Mesenchymal stem cell (in vitro differentiated cells and primary cell): ENCODE measurements around the gene OXA1L.

Experiments used
- DNase-seq: peaks from one replicate; pipeline ENCODE4 v3.0.0-alpha.2; 2013
- H2AFZ ChIP-seq: one replicate; pipeline ENCODE4 v1.6.1; 2013; ENCODE audit warnings: low read depth, mild to moderate bottlenecking, control low read depth, inconsistent platforms, low read length, moderate library complexity
- H2AK5ac ChIP-seq: 2 replicates; pipeline ENCODE4 v1.6.1; 2013; ENCODE audit warnings: low read length, moderate library complexity, mild to moderate bottlenecking, inconsistent platforms; ENCODE audit not compliant: severe bottlenecking
- H2BK120ac ChIP-seq: one replicate; pipeline ENCODE4 v1.6.1; 2013; ENCODE audit warnings: low read depth, mild to moderate bottlenecking, inconsistent platforms, low read length, moderate library complexity
- H2BK12ac ChIP-seq, 2 experiments: one replicate each; pipeline ENCODE4 v1.6.1; 2013; ENCODE audit warnings: inconsistent platforms in 2 of 2, low read length in 2 of 2, mild to moderate bottlenecking in 2 of 2, moderate library complexity in 2 of 2, control low read depth in 1 of 2
- H2BK15ac ChIP-seq: one replicate; pipeline ENCODE4 v1.6.1; 2013; ENCODE audit warnings: mild to moderate bottlenecking, low read depth, inconsistent platforms; ENCODE audit not compliant: poor library complexity, severe bottlenecking
- H2BK5ac ChIP-seq: 2 replicates; pipeline ENCODE4 v1.6.1; 2013; ENCODE audit warnings: low read depth, mild to moderate bottlenecking, low read length, control low read depth, inconsistent platforms; ENCODE audit not compliant: poor library complexity, severe bottlenecking
- H3K14ac ChIP-seq, 2 experiments: one replicate each; pipeline ENCODE4 v1.6.1; 2013; ENCODE audit warnings: inconsistent platforms in 2 of 2, low read length in 2 of 2, control low read depth in 1 of 2, mild to moderate bottlenecking in 1 of 2, moderate library complexity in 1 of 2
- H3K18ac ChIP-seq, 2 experiments: one replicate each; pipeline ENCODE4 v1.6.1; 2013; ENCODE audit warnings: inconsistent platforms in 2 of 2, low read length in 2 of 2, control low read depth in 1 of 2, low read depth in 1 of 2, mild to moderate bottlenecking in 1 of 2
- H3K23ac ChIP-seq, 2 experiments: one replicate each; pipeline ENCODE4 v1.6.1; 2013; ENCODE audit warnings: inconsistent platforms in 2 of 2, low read length in 2 of 2, mild to moderate bottlenecking in 2 of 2, moderate library complexity in 2 of 2, control low read depth in 1 of 2
- H3K27ac ChIP-seq: 2 replicates; pipeline ENCODE4 v1.5.1; 2013; ENCODE audit warnings: mild to moderate bottlenecking, moderate library complexity, low read length, control low read depth, inconsistent platforms; ENCODE audit not compliant: poor library complexity, severe bottlenecking
- H3K27me3 ChIP-seq, 2 experiments: 2 replicates each; pipeline versions ENCODE4 v1.6.1 to v1.7.0; 2013; ENCODE audit warnings: low read length in 2 of 2, mild to moderate bottlenecking in 2 of 2, moderate library complexity in 2 of 2, control low read depth in 1 of 2, inconsistent platforms in 1 of 2; ENCODE audit not compliant: control insufficient read depth in 1 of 2, insufficient read depth in 1 of 2
- H3K36me3 ChIP-seq, 2 experiments: 2 replicates each; pipeline versions ENCODE4 v1.6.1 to v1.7.0; 2013; ENCODE audit warnings: low read length in 2 of 2, control low read depth in 1 of 2, inconsistent platforms in 1 of 2, low read depth in 1 of 2, mild to moderate bottlenecking in 1 of 2; ENCODE audit not compliant: insufficient read depth in 2 of 2, control insufficient read depth in 1 of 2
- H3K4ac ChIP-seq, 2 experiments: one replicate each; pipeline ENCODE4 v1.6.1; 2013; ENCODE audit warnings: inconsistent platforms in 2 of 2, low read length in 2 of 2, mild to moderate bottlenecking in 2 of 2, moderate library complexity in 2 of 2, control low read depth in 1 of 2, low read depth in 1 of 2
- H3K4me1 ChIP-seq: 2 replicates; pipeline ENCODE4 v1.6.1; 2013; ENCODE audit warnings: low read depth, low read length, control low read depth; ENCODE audit not compliant: control insufficient read depth, insufficient read depth
- H3K4me2 ChIP-seq: 2 replicates; pipeline ENCODE4 v1.6.1; 2013; ENCODE audit warnings: low read length, mild to moderate bottlenecking, inconsistent platforms; ENCODE audit not compliant: poor library complexity, severe bottlenecking
- H3K4me3 ChIP-seq, 2 experiments: 2 replicates each; pipeline versions ENCODE4 v1.5.1 to v1.7.0; 2013; ENCODE audit warnings: low read length in 2 of 2, mild to moderate bottlenecking in 2 of 2, control low read depth in 1 of 2, low read depth in 1 of 2; ENCODE audit not compliant: insufficient read depth in 1 of 2
- H3K79me1 ChIP-seq: replicated peaks from 2 replicates; pipeline ENCODE4 v1.6.1; 2013; ENCODE audit warnings: mild to moderate bottlenecking, control low read depth, low read length, inconsistent platforms; ENCODE audit not compliant: poor library complexity, severe bottlenecking
- H3K9ac ChIP-seq: 2 replicates; pipeline ENCODE4 v1.7.0; 2013; ENCODE audit warnings: mild to moderate bottlenecking, low read length, moderate library complexity
- H3K9me3 ChIP-seq: 2 replicates; pipeline ENCODE4 v1.7.0; 2013; ENCODE audit warnings: mild to moderate bottlenecking, low read length; ENCODE audit not compliant: control insufficient read depth
- H4K8ac ChIP-seq: one replicate; pipeline ENCODE4 v1.6.1; 2013; ENCODE audit warnings: inconsistent platforms, mild to moderate bottlenecking, low read length, moderate library complexity
- H4K91ac ChIP-seq: one replicate; pipeline ENCODE4 v1.6.1; 2013; ENCODE audit warnings: mild to moderate bottlenecking, low read length, inconsistent platforms
- WGBS: methylation state at CpG from one replicate; pipeline ENCODE4 v1.1.7; 2013; ENCODE audit warnings: mixed read lengths; 5-methylcytosine and 5-hydroxymethylcytosine counted together

OXA1L gene

DNA sequence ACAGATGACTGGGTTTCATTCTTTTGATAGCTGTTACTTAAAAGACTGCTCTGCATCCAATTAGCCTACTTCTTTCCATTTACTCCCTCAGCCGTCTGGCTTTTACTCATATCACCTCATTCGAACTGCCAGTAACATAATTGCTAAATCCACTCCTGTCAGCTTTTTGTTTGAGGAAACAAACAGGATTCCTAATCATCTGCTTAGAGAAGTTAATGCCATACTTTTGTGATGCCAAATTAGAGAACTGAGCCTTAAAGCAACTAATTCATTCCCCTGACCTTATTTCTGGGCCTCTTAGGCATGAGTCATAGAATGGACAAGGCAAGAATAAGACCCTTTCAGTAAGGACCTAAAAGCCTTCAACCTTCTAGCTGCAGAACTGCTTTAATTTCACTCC lies 2.9 kb downstream of the OXA1L start:
- no peak overlapping the region for H3K14ac ChIP-seq
- no peak overlapping the region for H2BK5ac ChIP-seq
- no peak overlapping the region for H2AK5ac ChIP-seq
- H3K4me3 ChIP-seq: no peak overlapping the region
- no peak overlapping the region for H2BK120ac ChIP-seq
- no peak overlapping the region for H3K23ac ChIP-seq
- 90% methylated on average over 2 of the region's 2 CpGs for WGBS
- no peak overlapping the region for H3K4ac ChIP-seq
- no peaks in the 10 kb centered on the region for H3K27me3 ChIP-seq
- no peak overlapping the region for H3K9ac ChIP-seq
- H4K91ac ChIP-seq: no peak overlapping the region
- H2BK12ac ChIP-seq: no peak overlapping the region
- peaks cover 35 to 63% of the 10 kb centered on the region in 2 experiments for H3K36me3 ChIP-seq
- no peak overlapping the region for H3K18ac ChIP-seq
- DNase-seq: no peak
- H2BK15ac ChIP-seq: no peak overlapping the region
- H2AFZ ChIP-seq: no peak overlapping the region
- peaks cover 2% of the 10 kb centered on the region for H3K4me1 ChIP-seq
- H3K4me2 ChIP-seq: no peak overlapping the region
- peaks cover 21% of the 10 kb centered on the region for H3K79me1 ChIP-seq
- no peaks in the 10 kb centered on the region for H3K9me3 ChIP-seq
- no peak overlapping the region for H3K27ac ChIP-seq
- H4K8ac ChIP-seq: no peak overlapping the region

DNA sequence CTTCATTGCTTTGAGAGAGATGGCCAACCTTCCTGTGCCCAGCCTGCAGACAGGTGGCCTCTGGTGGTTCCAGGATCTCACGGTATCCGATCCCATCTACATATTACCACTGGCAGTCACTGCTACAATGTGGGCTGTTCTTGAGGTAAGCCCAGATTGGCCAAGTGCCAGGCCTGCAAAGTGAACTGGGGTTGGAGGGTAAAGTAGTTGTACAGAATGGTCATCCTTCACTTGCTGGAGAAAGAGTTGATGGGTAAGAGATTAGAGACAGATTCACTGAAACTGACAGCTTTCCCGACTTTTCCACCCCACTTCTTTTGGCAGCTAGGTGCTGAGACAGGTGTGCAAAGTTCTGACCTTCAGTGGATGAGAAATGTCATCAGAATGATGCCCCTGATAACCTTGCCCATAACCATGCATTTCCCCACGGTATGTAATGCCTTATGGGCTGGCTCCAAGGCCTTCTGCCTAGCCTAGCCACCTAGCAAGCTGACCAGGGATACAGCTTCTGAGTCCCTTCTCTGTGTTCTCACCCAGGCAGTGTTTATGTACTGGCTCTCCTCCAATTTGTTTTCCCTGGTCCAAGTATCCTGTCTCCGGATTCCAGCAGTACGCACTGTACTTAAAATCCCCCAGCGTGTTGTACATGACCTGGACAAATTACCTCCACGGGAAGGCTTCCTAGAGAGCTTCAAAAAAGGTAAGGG lies 4.1 kb downstream of the OXA1L start:
- Histone ChIP-seq H3K27me3 (no peaks in the 10 kb centered on the region), H3K18ac (no peak overlapping the region), H2BK5ac (no peak overlapping the region), H2BK12ac (no peak overlapping the region), H2BK120ac (no peak overlapping the region), H2BK15ac (no peak overlapping the region), H3K23ac (no peak overlapping the region), H3K14ac (no peak overlapping the region), H3K4me3 (no peak overlapping the region), H4K8ac (no peak overlapping the region), H3K9ac (no peak overlapping the region), H2AK5ac (no peak overlapping the region), H2AFZ (no peak overlapping the region), H3K9me3 (no peaks in the 10 kb centered on the region), H3K4me2 (no peak overlapping the region), H3K79me1 (peaks cover 21% of the 10 kb centered on the region), H3K36me3 (peaks cover 35 to 75% of the 10 kb centered on the region in 2 experiments), H3K27ac (no peak overlapping the region), H3K4ac (no peak overlapping the region), H4K91ac (no peak overlapping the region), H3K4me1 (peaks cover 2% of the 10 kb centered on the region)
- WGBS: 95% methylated on average over 8 of the region's 8 CpGs
- no peak for DNase-seq

DNA sequence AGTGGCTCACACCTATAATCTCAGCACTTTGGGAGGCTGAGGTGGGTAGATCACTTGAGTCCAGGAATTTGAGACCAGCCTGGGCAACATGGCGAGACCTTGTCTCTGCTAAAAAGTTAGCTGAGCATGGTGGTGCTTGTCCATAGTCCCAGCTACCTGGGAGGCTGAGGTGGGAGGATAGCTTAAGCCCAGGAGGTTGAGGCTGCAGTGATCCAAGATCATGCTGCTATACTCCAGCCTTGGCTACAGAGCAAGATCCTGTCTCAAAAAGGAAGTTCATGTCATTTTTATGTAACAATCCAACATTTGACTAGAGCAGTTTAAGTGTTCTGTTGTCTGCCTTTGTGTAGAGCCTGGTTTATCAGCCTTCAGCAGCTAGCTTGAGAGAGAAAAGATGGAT lies 6.2 kb downstream of the OXA1L start:
- H3K79me1 ChIP-seq: peaks cover 21% of the 10 kb centered on the region
- no peak overlapping the region for H4K91ac ChIP-seq
- H3K9ac ChIP-seq: no peak overlapping the region
- no peak overlapping the region for H3K4me2 ChIP-seq
- WGBS: 100% methylated on average over 1 of the region's 1 CpG
- no peak overlapping the region for H2BK12ac ChIP-seq
- no peak overlapping the region for H3K18ac ChIP-seq
- H3K4ac ChIP-seq: no peak overlapping the region
- H3K14ac ChIP-seq: no peak overlapping the region
- H3K4me3 ChIP-seq: no peak overlapping the region
- H3K23ac ChIP-seq: no peak overlapping the region
- H3K4me1 ChIP-seq: peaks cover 2% of the 10 kb centered on the region
- no peak overlapping the region for H3K27ac ChIP-seq
- H2BK120ac ChIP-seq: no peak overlapping the region
- no peak for DNase-seq
- H2BK5ac ChIP-seq: no peak overlapping the region
- peaks cover 35 to 79% of the 10 kb centered on the region in 2 experiments for H3K36me3 ChIP-seq
- H2BK15ac ChIP-seq: no peak overlapping the region
- H3K27me3 ChIP-seq: no peaks in the 10 kb centered on the region
- no peak overlapping the region for H4K8ac ChIP-seq
- H2AFZ ChIP-seq: no peak overlapping the region
- H2AK5ac ChIP-seq: no peak overlapping the region
- H3K9me3 ChIP-seq: no peaks in the 10 kb centered on the region

GRCh38 chr14:22773162-22774010 lies 6.9 kb downstream of the OXA1L start:
- Histone ChIP-seq H3K4me2 (no peak overlapping the region), H4K91ac (no peak overlapping the region), H2BK120ac (no peak overlapping the region), H3K14ac (no peak overlapping the region), H3K23ac (no peak overlapping the region), H4K8ac (no peak overlapping the region), H2BK15ac (no peak overlapping the region), H3K4me1 (no peaks in the 10 kb centered on the region), H3K18ac (no peak overlapping the region), H2AFZ (no peak overlapping the region), H2BK5ac (no peak overlapping the region), H3K4me3 (no peak overlapping the region), H2BK12ac (no peak overlapping the region), H3K36me3 (peaks cover 35 to 73% of the 10 kb centered on the region in 2 experiments), H3K9ac (no peak overlapping the region), H2AK5ac (no peak overlapping the region), H3K9me3 (no peaks in the 10 kb centered on the region), H3K27me3 (no peaks in the 10 kb centered on the region), H3K4ac (no peak overlapping the region), H3K79me1 (peaks cover 20% of the 10 kb centered on the region), H3K27ac (no peak overlapping the region)
- WGBS: over 99% methylated on average over 7 of the region's 8 CpGs
- no peak for DNase-seq
